HepG2 (cell line): Measurements from ENCODE around the gene ISLR2. TPM values are rescaled to one million over a fixed set of nuclear protein-coding genes. Genes with fewer than 3 reads are reported as not detected.

Experiments used
- ATAC-seq: fragments of 200-7000 bp; cut with Tn5 transposase; 3 replicates; pipeline ENCODE4 v1.9.1; 2020; ENCODE audit warnings: mild to moderate bottlenecking, moderate library complexity
- BruUV-seq: library from RNA; stranded (reverse); fragments of 400-500 nt; replicated peaks from 2 replicates; lab custom pipeline; 2021; lab: Mats Ljungman, UMichigan
- CTCF ChIA-PET: fragments of 300-600 bp; formaldehyde crosslinking; extraction: SDS; loops from one replicate; lab custom pipeline; 2021; ENCODE audit warnings: low total read pairs, inconsistent platforms, low intra/inter-chr PET ratio; lab: Yijun Ruan, JAX
- POLR2A ChIA-PET: fragments of 350-600 bp; sonication (Branson Sonifier 250); formaldehyde crosslinking; loops from one replicate; lab custom pipeline; 2020; ENCODE audit warnings: antibody characterized with exemption, inconsistent platforms; lab: Yijun Ruan, JAX
- DNase-seq: peaks from one replicate; pipeline ENCODE4 v3.0.0-alpha.2; 2015; ENCODE audit warnings: low spot score
- FAIRE-seq: peaks from 3 replicates; lab custom pipeline; 2011; peaks lifted over from hg19 to GRCh38; lab: Jason Lieb, UNC
- H2AFZ ChIP-seq: one replicate; pipeline ENCODE4 v1.6.1; 2011; ENCODE audit warnings: low read length, inconsistent platforms
- H3K27ac ChIP-seq: fragments of 300-600 bp; 3 replicates; pipeline ENCODE4 v1.8.0; 2011; ENCODE audit warnings: mixed run types, mild to moderate bottlenecking, mixed read lengths, low read length, inconsistent platforms; ENCODE audit not compliant: insufficient read depth; ENCODE audit errors: extremely low read length
- H3K27me3 ChIP-seq, 2 experiments: fragments of 200-600 bp in 1 of 2; 2 replicates in 1 of 2; 3 replicates in 1 of 2; pipeline versions ENCODE4 v1.6.0 to v1.8.0; 2011; ENCODE audit warnings: low read length in 2 of 2, mild to moderate bottlenecking in 2 of 2, moderate library complexity in 2 of 2, inconsistent platforms in 1 of 2; ENCODE audit not compliant: insufficient read depth in 2 of 2, control insufficient read depth in 1 of 2
- H3K36me3 ChIP-seq, 2 experiments: fragments of 200-600 bp in 1 of 2; replicated peaks in 1 of 2; 2 replicates in 1 of 2; 3 replicates in 1 of 2; pipeline versions ENCODE4 v1.5.1 to v1.8.0; 2011; ENCODE audit warnings: low read length in 2 of 2, inconsistent platforms in 1 of 2; ENCODE audit not compliant: insufficient read depth in 2 of 2, control insufficient read depth in 1 of 2
- H3K4me1 ChIP-seq: 2 replicates; pipeline ENCODE4 v1.5.1; 2012; ENCODE audit warnings: low read length, inconsistent platforms; ENCODE audit not compliant: insufficient read depth
- H3K4me2 ChIP-seq: 2 replicates; pipeline ENCODE4 v1.6.0; 2011; ENCODE audit warnings: low read depth, low read length, inconsistent platforms
- H3K4me3 ChIP-seq, 3 experiments: fragments of 200-600 bp in 1 of 3; sonication (generic), shearing (Covaris generic) in 1 of 3; replicated peaks in 1 of 3; 2 replicates each; pipeline ENCODE4 v1.5.1; 2011 to 2016; ENCODE audit warnings: low read length in 3 of 3, inconsistent platforms in 2 of 3, low read depth in 2 of 3, mild to moderate bottlenecking in 2 of 3, control low read depth in 1 of 3, mixed read lengths in 1 of 3; ENCODE audit not compliant: insufficient read depth in 1 of 3
- H3K79me2 ChIP-seq: one replicate; pipeline ENCODE4 v1.6.1; 2011; ENCODE audit warnings: low read length, inconsistent platforms; ENCODE audit not compliant: insufficient read depth
- H3K9ac ChIP-seq: 2 replicates; pipeline ENCODE4 v1.6.0; 2011; ENCODE audit warnings: mild to moderate bottlenecking, low read depth, low read length, inconsistent platforms; ENCODE audit not compliant: insufficient read depth
- H3K9me3 ChIP-seq: 2 replicates; pipeline ENCODE4 v1.5.1; 2012; ENCODE audit warnings: mild to moderate bottlenecking, low read length
- H4K20me1 ChIP-seq: 2 replicates; pipeline ENCODE4 v1.6.0; 2011; ENCODE audit warnings: inconsistent platforms, mild to moderate bottlenecking, low read length, moderate library complexity; ENCODE audit not compliant: insufficient read depth
- ETV5 ChIP-seq: IDR thresholded peaks from 2 replicates; pipeline ENCODE4 v1.6.1; 2018; ENCODE audit warnings: missing biosample characterization, missing genetic modification reagents, inconsistent platforms, borderline replicate concordance
- GFI1 ChIP-seq: sonication (generic); formaldehyde crosslinking; IDR thresholded peaks from 2 replicates; pipeline ENCODE4 v1.5.0; 2020; ENCODE audit warnings: missing genetic modification reagents, mild to moderate bottlenecking, borderline replicate concordance
- GTF2F1 ChIP-seq: fragments of 150-350 bp; IDR thresholded peaks from 2 replicates; pipeline ENCODE4 v1.6.1; 2014; ENCODE audit warnings: low read length
- HNRNPLL ChIP-seq: fragments of 200-400 bp; formaldehyde crosslinking; IDR thresholded peaks from 2 replicates; pipeline ENCODE4 v1.6.1; 2017; ENCODE audit warnings: mild to moderate bottlenecking, low read depth, low read length; ENCODE audit not compliant: poor library complexity, severe bottlenecking
- JARID2 ChIP-seq: sonication (generic); formaldehyde crosslinking; IDR thresholded peaks from 2 replicates; pipeline ENCODE4 v1.8.1; 2023; ENCODE audit warnings: missing genetic modification reagents, inconsistent platforms; ENCODE audit not compliant: insufficient replicate concordance
- KDM1A ChIP-seq: IDR thresholded peaks from 2 replicates; pipeline ENCODE4 v1.6.1; 2016; ENCODE audit warnings: missing compliant biosample characterization
- MATR3 ChIP-seq: sonication (generic); formaldehyde crosslinking; IDR thresholded peaks from 2 replicates; pipeline ENCODE4 v1.4.0; 2020; ENCODE audit warnings: missing genetic modification reagents
- NRL ChIP-seq: sonication (generic); formaldehyde crosslinking; IDR thresholded peaks from 2 replicates; pipeline ENCODE4 v1.5.0; 2020; ENCODE audit warnings: missing genetic modification reagents, mild to moderate bottlenecking, moderate library complexity, borderline replicate concordance
- REXO4 ChIP-seq: sonication (generic); formaldehyde crosslinking; IDR thresholded peaks from 2 replicates; pipeline ENCODE4 v1.8.0; 2022; ENCODE audit warnings: missing genetic modification reagents, mild to moderate bottlenecking, borderline replicate concordance
- SP5 ChIP-seq: IDR thresholded peaks from 2 replicates; pipeline ENCODE4 v1.6.1; 2016; ENCODE audit warnings: low read depth, borderline replicate concordance
- TCF7L2 ChIP-seq: IDR thresholded peaks from 2 replicates; pipeline ENCODE4 v1.6.1; 2011; ENCODE audit warnings: mild to moderate bottlenecking, low read depth, low read length, moderate library complexity
- THAP9 ChIP-seq: sonication (generic); formaldehyde crosslinking; IDR thresholded peaks from 2 replicates; pipeline ENCODE4; 2020; ENCODE audit warnings: missing genetic modification reagents, mild to moderate bottlenecking, borderline replicate concordance
- ZNF124 ChIP-seq: sonication (generic); formaldehyde crosslinking; IDR thresholded peaks from 2 replicates; pipeline ENCODE4 v1.4.0; 2020; ENCODE audit warnings: missing genetic modification reagents
- WGBS: methylation state at CpG from one replicate; pipeline ENCODE4 v1.1.6; 2017; ENCODE audit warnings: low lambda C conversion rate; 5-methylcytosine and 5-hydroxymethylcytosine counted together
- in situ Hi-C: cut with HindIII; loops from 2 replicates; pipeline ENCODE4 v1.10.0; 2017; ENCODE audit warnings: low pct_unique_long_range_greater_than_20kb; ENCODE audit not compliant: extremely low pct_ligation_motif_present
- intact Hi-C: fragments of 100-400 bp; cut with micrococcal nuclease; formaldehyde crosslinking; loops from one replicate; pipeline ENCODE4 v1.10.0; 2022; ENCODE audit not compliant: unreplicated experiment
- polyA plus RNA-seq, 8 experiments: library from polyadenylated mRNA; depleted of rRNA in 3 of 8; stranded (reverse) in 7 of 8; unstranded in 1 of 8; fragments of >200 nt; fragmentation: Illumina TruSeq in 4 of 8; extraction: Trizol in 4 of 8; gene quantifications; 2 replicates each; pipeline versions ENCODE4 v1.2.1 to v1.2.3, GENCODE V29; 2011 to 2016; ENCODE audit warnings: low read depth in 4 of 8, missing spikeins in 1 of 8, mixed read lengths in 1 of 8; ENCODE audit not compliant: insufficient read depth in 1 of 8
- total RNA-seq, 5 experiments: library from RNA; depleted of rRNA; stranded (reverse); fragments of >200 nt; fragmentation: Illumina TruSeq; extraction: Trizol; gene quantifications; 2 replicates each; pipeline ENCODE4 v1.2.3, GENCODE V29; 2016; ENCODE audit warnings: low read depth in 1 of 5

Gene ISLR2
- total and polyA plus RNA-seq, 2 of the 13 experiments (the other 11 are each of a cell fraction or from before 2014, with no cell fraction given): not detected

GRCh38 chr15:74179983-74180880, 49.8 kb downstream of the ISLR2 start:
- in situ Hi-C loops: no loop called here
- H4K20me1 ChIP-seq: no peaks in the 10 kb centered on the region; the same call in 1 of the 2 replicates
- no peak overlapping the region for H3K9ac ChIP-seq
- CTCF ChIA-PET: no interaction called here
- H3K36me3 ChIP-seq: no peaks in the 10 kb centered on the region
- H3K27ac ChIP-seq: no peak overlapping the region
- no peaks in the 10 kb centered on the region for H3K9me3 ChIP-seq
- peaks cover 5 to 15% of the 10 kb centered on the region in 2 experiments; a peak in 4 of 5 replicates for H3K27me3 ChIP-seq
- no peak for TF ChIP-seq HNRNPLL
- no peak for TF ChIP-seq GFI1 (CRISPR knock-in tag)
- no peak for TF ChIP-seq TCF7L2
- no peak for TF ChIP-seq THAP9 (CRISPR knock-in tag)
- no peak for TF ChIP-seq REXO4 (CRISPR knock-in tag)
- no peak for TF ChIP-seq MATR3
- no peak for TF ChIP-seq JARID2
- no peak for TF ChIP-seq NRL (CRISPR knock-in tag)
- no peak for TF ChIP-seq KDM1A (CRISPR knock-in tag)
- no peak for TF ChIP-seq SP5
- TF ChIP-seq ZNF124: no peak
- TF ChIP-seq GTF2F1: no peak
- TF ChIP-seq ETV5 (CRISPR knock-in tag): no peak
- TF ChIP-seq, all 625 proteins: peak for 0
- H3K4me3 ChIP-seq: no peak overlapping the region
- H3K4me1 ChIP-seq: no peaks in the 10 kb centered on the region
- no peaks in the 10 kb centered on the region for H3K79me2 ChIP-seq
- DNase-seq (no peak), ATAC-seq (no peak), FAIRE-seq (no peak)
- no peak overlapping the region for H2AFZ ChIP-seq
- intact Hi-C loops: no loop called here
- POLR2A ChIA-PET: no interaction called here
- WGBS: 86% methylated on average over 5 of the region's 17 CpGs
- H3K4me2 ChIP-seq: no peak overlapping the region
- no TSS peak for BruUV-seq
